MM.1S (cell line): ENCODE data around the gene CEACAM18.

Source experiments
- EZH2 ChIP-seq: fragments of 300-600 bp; sonication (generic); optimal IDR thresholded peaks from 2 replicates; pipeline ENCODE3; 2017; ENCODE audit warnings: low read depth, mild to moderate bottlenecking, antibody characterized with exemption, low read length, mixed read lengths
- TF ChIP-seq, protein P1 (sequence below): fragments of 300-600 bp; sonication (generic); IDR thresholded peaks from 2 replicates; pipeline ENCODE4 v1.5.1; 2016; ENCODE audit warnings: antibody characterized with exemption, low read length, mixed read lengths

DNA sequence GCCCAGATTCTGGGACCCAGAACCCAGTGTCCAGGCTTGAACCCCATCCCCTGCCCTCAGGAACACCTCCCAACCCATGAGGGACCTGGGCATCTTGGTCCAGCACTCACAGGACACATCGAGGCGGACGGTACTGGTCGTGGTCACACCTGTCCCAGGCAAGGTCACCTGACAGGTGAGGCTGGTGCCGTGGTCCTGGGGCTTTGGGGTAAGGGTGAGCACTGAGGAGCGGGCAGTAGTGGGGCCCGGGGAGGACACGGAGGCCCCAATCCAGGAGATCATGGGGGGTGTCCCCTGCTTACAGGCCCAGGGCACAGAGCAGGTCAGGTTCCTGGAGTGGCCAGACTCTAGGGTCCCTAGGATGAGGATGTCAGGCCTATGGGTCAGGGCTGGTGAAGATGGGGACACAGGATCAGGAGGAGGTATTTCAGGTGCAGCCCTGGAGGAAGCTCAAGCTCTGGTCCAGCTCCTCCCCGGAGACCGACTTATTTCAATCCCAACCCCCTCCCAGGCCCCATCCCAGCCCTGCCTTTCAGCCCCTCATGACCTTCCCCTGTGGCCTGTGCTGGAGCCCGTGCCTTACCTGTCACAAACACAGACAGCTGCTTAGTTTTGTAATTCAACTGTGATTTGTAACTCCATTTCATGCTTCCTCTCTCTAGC, 20.9 kb upstream of the CEACAM18 start:
- TF ChIP-seq, protein P1, sequence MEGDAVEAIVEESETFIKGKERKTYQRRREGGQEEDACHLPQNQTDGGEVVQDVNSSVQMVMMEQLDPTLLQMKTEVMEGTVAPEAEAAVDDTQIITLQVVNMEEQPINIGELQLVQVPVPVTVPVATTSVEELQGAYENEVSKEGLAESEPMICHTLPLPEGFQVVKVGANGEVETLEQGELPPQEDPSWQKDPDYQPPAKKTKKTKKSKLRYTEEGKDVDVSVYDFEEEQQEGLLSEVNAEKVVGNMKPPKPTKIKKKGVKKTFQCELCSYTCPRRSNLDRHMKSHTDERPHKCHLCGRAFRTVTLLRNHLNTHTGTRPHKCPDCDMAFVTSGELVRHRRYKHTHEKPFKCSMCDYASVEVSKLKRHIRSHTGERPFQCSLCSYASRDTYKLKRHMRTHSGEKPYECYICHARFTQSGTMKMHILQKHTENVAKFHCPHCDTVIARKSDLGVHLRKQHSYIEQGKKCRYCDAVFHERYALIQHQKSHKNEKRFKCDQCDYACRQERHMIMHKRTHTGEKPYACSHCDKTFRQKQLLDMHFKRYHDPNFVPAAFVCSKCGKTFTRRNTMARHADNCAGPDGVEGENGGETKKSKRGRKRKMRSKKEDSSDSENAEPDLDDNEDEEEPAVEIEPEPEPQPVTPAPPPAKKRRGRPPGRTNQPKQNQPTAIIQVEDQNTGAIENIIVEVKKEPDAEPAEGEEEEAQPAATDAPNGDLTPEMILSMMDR, result no peak
- no peak for TF ChIP-seq EZH2
